Loucy (cell line): Measurements from ENCODE around the gene FAXC.

Experiments
- EZH2phosphoT487 ChIP-seq: fragments of 200-600 bp; IDR thresholded peaks from 2 replicates; pipeline ENCODE4 v1.6.1; 2018; ENCODE audit warnings: antibody characterized with exemption, mild to moderate bottlenecking, moderate library complexity, borderline replicate concordance
- TF ChIP-seq, protein P1 (sequence below): fragments of 200-600 bp; sonication (generic); conservative IDR thresholded peaks from 2 replicates; pipeline ENCODE4 v1.5.1; 2014; ENCODE audit warnings: mild to moderate bottlenecking, antibody characterized with exemption, low read length

DNA sequence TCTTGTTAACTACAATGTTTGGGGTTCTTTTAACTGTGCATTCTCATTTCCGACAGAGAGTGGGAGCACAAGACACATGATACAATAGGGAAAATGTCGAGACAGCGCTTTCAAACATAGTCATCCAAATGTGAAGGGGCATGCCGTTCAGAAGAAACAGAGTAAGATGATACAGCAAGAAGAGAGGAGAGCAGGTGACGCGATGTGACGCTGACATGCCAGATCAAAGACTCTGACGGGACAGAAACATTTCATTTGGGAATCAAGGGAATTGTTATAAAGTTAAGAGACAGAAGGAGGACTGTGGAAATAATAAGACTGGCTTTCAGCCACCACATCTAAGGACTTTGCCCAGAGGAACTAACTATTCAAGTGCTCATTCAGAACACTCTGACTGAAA, 117.4 kb downstream of the FAXC start:
- TF ChIP-seq, protein P1, sequence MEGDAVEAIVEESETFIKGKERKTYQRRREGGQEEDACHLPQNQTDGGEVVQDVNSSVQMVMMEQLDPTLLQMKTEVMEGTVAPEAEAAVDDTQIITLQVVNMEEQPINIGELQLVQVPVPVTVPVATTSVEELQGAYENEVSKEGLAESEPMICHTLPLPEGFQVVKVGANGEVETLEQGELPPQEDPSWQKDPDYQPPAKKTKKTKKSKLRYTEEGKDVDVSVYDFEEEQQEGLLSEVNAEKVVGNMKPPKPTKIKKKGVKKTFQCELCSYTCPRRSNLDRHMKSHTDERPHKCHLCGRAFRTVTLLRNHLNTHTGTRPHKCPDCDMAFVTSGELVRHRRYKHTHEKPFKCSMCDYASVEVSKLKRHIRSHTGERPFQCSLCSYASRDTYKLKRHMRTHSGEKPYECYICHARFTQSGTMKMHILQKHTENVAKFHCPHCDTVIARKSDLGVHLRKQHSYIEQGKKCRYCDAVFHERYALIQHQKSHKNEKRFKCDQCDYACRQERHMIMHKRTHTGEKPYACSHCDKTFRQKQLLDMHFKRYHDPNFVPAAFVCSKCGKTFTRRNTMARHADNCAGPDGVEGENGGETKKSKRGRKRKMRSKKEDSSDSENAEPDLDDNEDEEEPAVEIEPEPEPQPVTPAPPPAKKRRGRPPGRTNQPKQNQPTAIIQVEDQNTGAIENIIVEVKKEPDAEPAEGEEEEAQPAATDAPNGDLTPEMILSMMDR: no peak
- no peak for TF ChIP-seq EZH2phosphoT487
